ENCODE data around the gene CNGB1. TPM values are rescaled to one million over a fixed set of nuclear protein-coding genes. Genes with fewer than 3 reads are reported as not detected.
"Not testable (repeated sequence)": the region's sequence is repeated elsewhere in the genome, so short reads cannot be mapped to it uniquely, and the experiment has no call there.

Gene CNGB1
- polyA plus RNA-seq, 12 donors: 0.03 to 10.7 (median 0.12) TPM; not detected in 5

DNA sequence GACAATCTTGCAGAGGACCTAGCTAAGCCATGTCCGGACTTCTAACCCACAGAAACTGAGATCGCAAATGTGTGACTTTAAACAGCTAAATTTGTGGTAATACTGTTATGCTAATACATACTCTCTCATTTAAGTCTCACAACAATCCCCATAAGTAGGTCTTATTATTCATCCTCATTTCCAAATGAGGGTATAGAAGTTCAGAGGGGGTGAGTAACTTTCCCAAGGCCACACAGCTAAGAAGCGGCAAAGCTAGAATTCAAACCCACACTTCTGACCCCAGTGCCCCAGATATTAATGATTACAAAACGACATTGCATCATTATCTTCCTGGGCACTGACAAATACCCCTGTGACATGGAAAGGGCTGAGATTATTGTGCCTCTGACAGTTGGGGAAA, 81.4 kb downstream of the CNGB1 start:
- no peak for DNase-seq

DNA sequence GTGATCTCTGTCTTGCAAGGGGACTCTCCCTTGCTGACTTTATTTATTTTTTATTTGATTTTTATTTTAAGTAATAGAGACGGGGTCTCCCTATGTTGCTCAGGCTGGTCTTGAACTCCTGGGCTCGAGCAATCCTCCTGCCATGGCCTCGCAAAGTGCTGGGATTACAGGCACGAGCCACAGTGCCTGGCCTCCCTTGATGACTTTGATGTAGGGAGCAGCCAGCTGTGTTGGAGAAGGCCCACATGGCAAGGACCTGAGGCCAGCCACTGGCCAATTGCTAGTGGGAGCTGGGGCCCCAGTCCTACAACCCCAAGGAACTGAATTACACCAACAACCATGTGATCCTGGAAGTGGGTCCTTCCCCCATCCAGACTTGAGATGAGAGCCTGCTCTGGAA, 81.8 kb downstream of the CNGB1 start:
- DNase-seq: no peak

DNA sequence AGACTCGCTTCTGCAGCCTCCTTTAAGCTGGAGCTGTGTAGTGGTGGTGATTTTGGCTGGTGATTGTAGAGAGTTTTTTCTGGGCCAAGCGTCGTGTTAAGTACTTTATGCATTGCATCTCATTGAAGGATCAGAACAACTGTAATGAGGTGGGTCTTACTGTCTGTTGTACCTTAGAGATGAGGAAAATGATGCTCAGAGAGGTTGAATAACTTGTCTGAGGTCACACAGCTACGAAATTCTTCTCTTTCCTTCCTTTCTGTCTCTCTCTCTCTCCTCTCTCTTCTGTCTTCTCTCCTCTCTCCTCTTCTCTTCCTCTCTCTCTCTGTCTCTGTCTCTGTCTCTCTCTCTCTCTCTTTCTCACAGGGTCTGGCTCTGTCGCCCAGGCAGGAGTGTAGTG, 82.8 kb downstream of the CNGB1 start:
- no peak for DNase-seq

DNA sequence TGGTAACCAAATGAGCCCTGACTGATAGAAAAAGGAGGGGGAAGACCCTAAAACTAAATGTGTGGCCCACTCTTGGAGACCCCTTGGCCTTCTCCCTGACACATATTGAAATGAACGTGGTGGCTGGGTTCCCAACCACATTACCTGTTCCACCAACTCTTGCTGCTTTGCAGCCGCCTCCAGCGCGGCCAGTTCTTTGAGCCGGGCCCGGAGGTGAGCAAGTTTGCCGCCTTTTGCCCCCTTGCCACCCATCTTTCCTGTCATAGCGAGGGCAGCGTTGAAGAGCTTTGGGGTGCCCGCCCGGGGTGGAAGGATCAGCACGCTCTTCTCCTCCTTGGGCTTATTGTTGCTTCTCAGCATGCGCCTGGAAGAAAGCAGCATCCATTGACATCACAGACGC, 83.2 kb downstream of the CNGB1 start:
- no peak for DNase-seq

DNA sequence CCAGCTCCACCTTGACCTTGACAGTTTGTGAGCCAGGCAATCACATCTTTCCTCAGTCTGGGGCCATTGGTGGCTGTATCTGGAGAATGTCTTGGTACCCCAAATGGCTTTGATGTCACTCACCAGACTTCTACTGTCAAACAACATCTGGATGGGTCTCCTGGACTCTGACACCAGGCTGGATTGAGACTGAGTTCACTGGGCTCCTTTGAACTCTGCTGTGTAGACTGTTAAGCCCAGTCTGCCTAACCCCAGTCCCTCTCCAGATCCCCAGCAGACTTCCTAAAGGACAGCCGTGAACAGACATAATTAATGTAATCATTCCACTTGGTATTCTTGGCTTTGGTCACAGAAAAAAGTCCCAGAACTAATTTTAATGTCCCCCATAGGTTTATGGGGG, 84.5 kb downstream of the CNGB1 start:
- DNase-seq: no peak

DNA sequence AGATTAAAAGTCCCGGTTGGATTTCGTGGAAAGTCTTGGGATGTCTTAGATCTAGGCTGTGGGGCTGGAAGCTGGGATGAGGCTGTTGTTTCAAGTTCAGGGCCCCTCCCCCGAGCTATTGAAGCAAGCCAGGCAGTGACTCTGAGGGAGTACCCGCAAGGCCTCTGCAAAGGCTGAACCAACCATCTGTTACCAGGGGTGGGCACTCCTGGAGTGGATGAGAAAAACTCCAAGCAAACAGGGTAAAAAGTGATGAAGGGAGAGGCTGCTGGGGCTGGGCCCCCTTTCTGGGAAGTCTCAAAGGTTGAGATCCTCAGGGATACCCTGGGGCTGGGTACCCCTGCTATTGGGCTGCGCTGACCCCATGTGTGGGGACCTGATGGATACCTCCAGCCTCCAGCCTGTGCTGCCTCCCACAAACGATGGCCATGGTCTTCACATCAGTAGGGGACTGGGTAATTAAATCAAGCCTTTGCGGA, 86.2 kb downstream of the CNGB1 start:
- DNase-seq: no peak

DNA sequence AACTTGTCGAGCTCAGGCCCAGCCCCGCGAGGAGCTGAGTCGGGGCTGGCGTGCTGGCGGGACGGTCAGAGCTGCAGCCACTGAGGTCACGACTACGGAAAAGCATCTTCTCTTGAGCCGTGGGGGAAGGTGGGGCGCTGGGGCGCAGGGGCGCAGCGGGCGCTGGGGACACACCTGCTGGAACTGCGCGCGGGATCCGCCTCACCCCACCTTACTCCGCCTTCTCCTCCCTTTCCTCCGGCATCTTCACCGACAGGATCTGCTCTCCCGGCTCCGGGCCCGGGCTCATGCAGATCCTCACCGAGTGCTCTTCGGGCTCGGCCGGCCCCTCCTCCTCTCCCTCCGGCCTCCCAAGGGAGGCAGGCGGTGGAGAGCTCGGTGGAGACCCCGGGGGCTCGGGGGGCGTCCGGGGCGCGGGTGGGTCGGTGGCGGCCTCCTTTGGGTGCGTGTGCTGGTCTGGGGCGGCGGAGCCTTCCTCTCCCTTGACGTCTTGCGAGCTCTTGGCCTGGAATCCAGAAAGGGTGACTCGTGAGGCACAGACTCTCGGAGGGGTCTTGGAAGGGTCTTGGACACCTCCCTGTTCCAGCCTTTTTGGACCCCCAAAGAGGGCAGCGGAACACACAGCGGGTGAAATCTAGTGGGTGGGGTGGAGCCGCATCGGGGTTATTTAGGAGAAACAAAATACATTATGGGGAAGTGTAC, 86.8 kb downstream of the CNGB1 start:
- DNase-seq: no peak

DNA sequence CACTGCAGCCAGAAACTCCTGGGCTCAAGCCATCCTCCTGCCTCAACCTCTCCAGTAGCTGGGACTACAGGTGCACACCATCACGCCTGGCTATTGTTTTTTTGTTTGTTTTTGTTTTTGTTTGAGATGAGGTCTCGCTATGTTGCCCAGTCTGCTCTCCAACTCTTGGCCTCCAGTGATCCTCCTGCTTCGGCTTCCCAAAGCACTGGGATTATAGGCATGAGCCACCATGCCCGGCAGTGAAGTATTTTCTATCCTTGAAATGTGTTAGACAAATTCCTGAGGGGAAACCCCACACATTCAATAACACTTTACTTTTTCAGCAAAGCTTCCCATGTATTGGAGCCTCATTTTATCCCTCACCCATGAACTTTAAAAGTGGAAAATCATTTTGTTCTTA, 87.4 kb downstream of the CNGB1 start:
- no peak for DNase-seq

DNA sequence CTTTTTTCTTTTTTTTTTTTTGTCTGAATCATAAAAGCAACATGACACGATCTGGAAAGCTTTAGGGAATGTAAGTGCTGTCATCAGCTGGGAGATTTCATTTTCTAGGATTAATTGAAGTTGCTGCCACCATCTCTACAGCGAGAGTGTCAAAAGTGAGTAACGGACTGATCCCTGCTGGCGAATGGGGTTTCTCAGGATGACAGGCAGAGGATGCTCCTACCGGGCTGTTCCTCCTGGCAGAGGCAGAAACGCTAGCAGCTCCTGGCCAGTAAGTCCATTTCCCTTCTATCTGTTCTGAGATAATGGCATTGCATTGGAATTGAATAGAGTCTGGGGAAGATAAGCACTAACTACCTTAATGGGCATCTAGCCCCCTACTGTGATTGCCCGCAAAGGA, 88.1 kb downstream of the CNGB1 start:
- no peak for DNase-seq

DNA sequence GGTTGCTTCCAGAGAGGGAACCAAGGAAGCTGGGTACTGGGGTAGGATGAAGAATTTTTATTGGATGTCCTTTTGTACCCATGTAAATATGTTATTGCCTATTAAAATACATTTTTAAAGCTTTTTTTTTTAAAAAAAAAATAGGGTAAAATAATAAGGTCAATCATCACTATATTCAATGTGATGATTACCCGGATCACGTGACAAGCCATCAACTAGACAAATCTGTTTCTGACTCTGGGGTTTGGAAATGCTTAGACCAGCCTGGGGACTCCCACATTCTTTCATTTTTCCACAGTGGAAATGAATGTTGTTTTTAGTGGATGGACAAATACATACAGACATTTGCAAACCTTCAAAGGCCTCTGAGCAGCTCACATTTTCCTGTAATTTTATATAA, 88.7 kb downstream of the CNGB1 start:
- no peak for DNase-seq

DNA sequence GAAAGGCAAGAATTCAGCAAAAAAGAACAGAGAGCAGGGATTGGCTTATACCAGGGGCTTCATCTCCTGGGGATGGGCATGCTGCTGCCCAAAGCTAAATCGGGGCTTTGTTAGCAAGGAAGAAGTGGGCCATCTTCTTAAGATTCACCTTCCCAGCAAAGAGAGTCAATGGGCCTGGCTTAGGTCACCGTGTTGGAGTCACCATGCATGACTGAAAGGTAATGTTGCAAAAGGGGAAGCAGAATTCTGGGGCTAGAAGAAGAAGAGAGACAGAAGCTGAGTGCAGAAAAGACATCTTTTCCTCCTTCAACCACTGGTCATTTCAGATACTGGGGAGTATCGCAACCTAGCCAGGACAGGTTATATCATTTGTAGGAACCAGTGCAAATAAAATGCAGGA, 92.3 kb downstream of the CNGB1 start:
- no peak for DNase-seq

DNA sequence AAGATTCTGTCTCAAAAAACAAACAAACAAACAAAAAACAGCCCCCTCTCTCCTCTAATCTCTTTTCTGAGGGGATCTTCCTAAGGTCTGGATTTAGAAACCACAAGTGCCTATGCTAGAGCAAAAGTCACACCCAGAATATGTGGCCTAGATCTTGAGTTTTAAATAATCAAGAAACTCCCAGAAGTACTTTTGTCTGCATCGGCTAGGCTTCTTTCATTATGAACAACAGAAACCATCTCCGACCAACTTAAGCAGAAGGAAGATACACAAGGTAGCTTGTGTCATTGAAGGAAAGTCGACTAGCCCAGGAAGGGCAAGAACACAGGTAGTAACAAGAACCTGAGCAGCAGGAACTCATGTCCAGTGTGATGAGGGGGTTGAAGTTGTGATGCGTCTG, 94.7 kb downstream of the CNGB1 start:
- DNase-seq: no peak

DNA sequence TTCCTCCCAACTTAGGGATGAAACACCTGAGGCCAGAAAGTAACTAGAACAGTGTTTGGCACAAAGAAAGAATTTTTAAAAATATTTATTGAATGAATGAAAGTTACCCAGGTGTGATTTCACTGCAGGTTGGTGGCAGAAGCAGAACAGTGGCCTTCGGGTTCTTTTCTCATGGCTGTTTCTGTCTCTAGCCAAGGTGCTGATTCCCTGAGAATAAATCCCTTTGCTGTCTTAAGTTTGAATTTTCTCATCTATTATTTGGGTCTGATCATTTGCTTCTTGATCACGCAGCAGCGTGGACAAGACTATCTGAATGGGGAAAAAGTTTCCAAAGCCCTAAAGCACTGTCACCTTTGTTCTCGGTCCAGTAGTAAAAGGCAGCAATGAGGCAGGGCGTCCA, 95.6 kb downstream of the CNGB1 start:
- no peak for DNase-seq

DNA sequence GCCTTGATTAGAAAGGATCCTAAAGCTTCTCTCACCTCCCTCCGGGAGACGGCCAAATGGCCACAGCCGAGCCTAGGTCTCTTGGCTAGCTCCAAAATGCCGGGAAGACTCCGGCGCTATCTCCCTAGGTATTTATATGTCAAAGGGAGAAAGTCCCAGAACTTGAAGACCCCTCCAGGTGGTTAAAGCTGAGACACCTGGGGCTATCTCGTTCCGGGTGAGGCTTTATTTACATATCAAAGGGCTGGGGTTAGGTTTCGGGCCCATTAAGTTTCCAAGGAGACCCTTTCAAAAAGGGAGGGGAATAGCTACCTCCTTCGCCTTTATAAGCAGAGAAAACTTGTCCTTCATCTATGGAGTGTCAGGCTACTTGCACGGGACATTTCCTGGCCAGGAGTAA, 97.7 kb downstream of the CNGB1 start:
- no peak for DNase-seq

DNA sequence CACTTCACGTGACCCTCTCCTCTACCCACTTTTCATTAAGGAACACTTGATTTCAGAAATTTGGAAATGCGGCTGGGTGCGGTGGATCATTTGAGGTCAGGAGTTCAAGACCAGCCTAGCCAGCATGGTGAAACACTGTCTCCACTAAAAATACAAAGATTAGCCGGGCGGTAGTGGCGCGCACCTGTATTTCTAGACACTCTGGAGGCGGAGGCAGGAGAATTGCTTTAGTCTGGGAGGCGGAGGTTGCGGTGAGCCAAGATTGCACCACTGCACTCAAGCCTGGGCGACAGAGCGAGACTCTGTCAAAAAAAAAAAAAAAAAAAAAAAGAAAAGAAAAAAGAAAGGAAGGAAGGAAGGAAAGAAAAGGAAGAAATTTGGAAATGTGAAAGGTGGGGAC, 98.2 kb downstream of the CNGB1 start:
- not testable (repeated sequence) for DNase-seq

DNA sequence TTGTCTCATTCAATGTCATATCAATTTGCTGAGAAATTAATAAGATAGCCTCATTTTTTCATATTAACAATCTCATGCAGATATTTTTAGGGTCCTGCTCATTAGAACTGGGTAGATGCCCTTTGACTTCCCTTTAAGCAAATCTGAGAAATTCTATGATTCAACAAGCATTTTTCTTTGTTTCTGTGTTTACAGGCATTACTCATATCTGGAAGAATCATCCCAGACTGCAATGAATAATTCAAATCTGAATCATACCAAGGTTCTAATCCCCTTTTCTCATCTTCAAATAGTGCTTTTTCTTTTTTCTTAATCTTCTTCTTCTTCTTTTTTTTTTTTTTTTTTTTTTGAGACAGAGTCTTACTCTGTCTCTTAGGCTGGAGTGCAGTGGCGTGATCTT, 99.5 kb downstream of the CNGB1 start:
- DNase-seq: no peak

DNA sequence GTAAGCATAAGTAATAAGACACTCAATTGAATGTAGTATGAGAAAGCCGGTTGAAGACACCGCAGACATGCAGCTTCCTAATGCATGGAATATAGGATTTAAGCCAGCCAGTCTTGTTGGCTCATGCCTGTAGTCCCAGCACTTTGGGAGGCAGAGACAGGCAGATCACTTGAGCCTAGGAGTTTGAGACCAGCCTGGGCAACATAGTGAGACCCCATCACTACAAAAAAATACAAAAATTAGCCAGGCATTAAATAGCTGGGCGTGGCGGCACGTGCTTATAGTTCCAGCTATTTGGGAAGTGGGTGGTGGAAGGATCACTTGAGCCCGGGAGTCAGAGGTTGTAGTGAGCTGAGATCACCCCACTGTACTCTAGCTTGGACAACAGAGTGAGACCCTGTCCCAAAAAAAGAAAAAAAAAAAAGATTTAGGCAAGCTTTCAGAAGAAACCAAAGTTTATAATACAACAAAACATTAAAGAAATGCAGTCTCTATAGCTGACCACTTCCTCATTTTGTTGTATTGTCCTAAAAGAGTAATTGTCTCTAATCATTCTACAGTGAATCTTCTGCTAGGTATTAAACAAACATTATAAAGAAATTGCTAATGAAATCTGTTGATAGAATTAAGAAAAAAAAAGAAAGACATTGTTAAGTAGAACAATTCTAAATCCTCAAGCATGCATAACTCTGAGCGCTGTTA, 100.0 kb downstream of the CNGB1 start:
- no peak for DNase-seq

DNA sequence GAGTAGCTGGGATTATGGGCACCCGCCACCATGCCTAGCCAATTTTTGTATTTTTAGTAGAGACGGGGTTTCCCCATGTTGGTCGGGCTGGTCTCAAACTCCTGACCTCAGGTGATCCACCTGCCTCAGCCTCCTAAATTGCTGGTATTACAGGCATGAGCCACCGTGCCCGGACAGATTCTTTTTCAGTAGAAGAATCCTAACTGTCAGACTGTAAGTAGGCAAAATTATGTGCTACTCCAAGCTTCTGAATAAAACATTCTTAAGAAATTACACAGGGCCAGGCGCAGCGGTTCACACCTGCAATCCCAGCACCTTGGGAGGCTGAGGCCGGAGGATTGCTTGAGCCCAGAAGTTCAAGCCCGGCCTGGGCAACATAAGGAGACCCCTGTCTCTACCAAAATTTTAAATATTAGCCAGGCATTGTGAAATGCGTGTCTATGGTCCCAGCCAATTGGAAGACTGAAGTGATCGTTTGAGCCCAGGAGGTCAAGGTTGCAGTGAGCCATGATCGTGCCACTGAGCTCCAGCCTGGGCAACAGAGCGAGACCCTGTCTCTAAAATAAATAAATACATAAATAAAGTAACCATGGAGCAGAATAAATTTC, 101.9 kb downstream of the CNGB1 start:
- no peak for DNase-seq

DNA sequence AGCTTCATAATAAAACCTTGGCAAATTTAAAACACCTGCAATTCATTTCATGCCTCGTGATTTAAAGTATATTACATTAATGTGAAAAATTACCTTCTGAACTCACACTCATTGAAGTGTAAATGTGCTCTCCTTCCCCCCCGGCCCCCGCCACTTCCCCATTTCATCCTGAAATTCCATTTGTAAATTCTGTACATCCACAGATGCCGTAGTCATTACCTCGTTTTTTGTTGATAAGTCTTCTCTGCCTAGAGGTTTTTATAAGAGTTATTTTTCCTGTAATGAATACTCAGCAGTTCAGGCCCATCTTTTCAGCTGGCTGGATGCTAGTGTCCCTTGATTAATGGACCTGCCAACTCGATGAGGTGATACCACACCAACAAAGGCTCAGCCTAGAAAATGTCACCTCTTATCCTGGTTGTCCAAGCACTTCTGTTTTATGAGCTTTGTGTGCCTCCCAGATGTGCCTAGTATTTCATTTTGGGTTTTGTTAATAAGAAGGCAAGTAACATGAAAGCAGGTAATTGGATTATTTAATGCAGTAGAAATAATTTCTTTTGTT, 103.8 kb downstream of the CNGB1 start:
- DNase-seq: no peak

DNA sequence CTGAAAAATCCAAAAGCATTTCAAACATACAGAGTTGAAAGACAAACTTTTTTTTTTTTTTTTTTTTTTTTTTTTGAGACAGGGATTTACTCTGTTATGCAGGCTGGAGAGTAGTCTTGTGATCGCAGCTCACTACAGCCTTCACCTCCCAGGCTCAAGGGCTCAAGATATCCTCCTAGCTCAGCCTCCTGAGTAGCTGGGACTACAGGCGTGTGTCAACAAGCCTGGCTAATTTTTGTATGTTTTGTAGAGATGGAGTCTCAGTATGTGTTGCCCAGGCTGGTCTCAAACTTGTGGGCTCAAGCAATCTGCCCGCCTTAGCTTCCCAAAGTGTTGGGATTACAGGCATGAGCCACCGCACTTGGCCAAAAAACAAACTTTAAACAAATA, 104.4 kb downstream of the CNGB1 start:
- no peak for DNase-seq

DNA sequence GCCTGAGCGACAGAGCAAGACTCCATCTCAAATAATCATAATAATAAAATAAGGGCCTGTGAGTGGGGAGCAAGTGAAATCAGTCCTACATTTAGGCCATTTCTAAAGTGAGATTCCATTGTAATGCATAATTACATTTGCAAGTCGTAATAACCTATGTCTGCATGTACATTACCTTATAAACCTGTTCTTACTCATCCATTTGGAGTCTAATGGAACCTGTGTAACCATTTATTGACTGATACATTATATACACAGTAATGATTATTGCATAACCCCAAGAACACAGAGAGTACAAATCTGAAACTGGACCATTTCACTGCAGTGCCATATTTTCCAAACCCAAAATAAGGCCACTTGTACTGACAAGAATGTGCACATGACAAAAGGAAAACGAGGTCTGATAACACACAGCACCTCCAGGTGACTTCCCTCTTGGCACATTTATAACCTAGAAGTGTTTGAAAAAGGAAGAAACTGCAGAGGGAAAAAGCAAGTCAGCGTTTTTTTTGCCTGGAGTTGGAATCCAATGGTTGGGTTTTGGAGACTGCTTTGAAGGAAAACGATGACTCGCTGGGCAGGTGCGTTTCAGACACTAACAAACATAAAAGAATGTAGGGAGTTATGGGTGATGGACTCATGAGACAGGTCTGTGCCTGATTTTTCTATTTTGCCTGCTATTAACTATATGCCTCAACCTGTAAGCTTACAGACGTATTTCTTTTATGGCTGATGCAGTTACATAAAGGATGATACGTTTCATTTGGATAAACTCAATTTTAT, 105.0 kb downstream of the CNGB1 start:
- no peak for DNase-seq

All from muscle of arm (tissue), 12 donors.